GM23338 (cell line): ENCODE measurements around the gene RXFP3. TPM values are rescaled to one million over a fixed set of nuclear protein-coding genes. Genes with fewer than 3 reads are reported as not detected.

ENCODE experiments used
- ATAC-seq: fragments of 200-7000 bp; cut with Tn5 transposase; 3 replicates; pipeline ENCODE4 v1.9.1; 2020
- DNase-seq: peaks from one replicate; pipeline ENCODE4 v3.0.0-alpha.2; 2015; ENCODE audit warnings: low spot score
- H2AFZ ChIP-seq: fragments of 200-600 bp; sonication (generic); 2 replicates; pipeline ENCODE4 v1.8.0; 2016; ENCODE audit warnings: antibody characterized with exemption, mild to moderate bottlenecking, moderate library complexity
- H3F3A ChIP-seq: fragments of 200-600 bp; sonication (generic); replicated peaks from 2 replicates; pipeline ENCODE4 v1.8.0; 2017; ENCODE audit warnings: antibody characterized with exemption, mixed run types, low read depth
- H3K27ac ChIP-seq: fragments of 200-600 bp; sonication (generic); 2 replicates; pipeline ENCODE4 v1.6.1; 2016; ENCODE audit warnings: low read depth
- H3K27me3 ChIP-seq: fragments of 200-600 bp; sonication (generic); 2 replicates; pipeline ENCODE4 v1.8.0; 2016; ENCODE audit warnings: mild to moderate bottlenecking, mixed run types, moderate library complexity; ENCODE audit not compliant: insufficient read depth
- H3K36me3 ChIP-seq: fragments of 200-600 bp; sonication (generic); 2 replicates; pipeline ENCODE4 v1.8.0; 2016; ENCODE audit warnings: mild to moderate bottlenecking; ENCODE audit not compliant: insufficient read depth
- H3K4me1 ChIP-seq: fragments of 200-600 bp; sonication (generic); 2 replicates; pipeline ENCODE4 v1.8.0; 2016; ENCODE audit warnings: mild to moderate bottlenecking, moderate library complexity; ENCODE audit not compliant: insufficient read depth
- H3K4me2 ChIP-seq: fragments of 200-600 bp; sonication (generic); 2 replicates; pipeline ENCODE4 v1.7.1; 2017; ENCODE audit warnings: mixed run types
- H3K4me3 ChIP-seq: fragments of 200-600 bp; sonication (generic); 2 replicates; pipeline ENCODE4 v1.6.1; 2016; ENCODE audit warnings: mixed run types
- H3K79me2 ChIP-seq: fragments of 200-600 bp; sonication (generic); replicated peaks from 2 replicates; pipeline ENCODE4 v1.8.0; 2017; ENCODE audit warnings: mild to moderate bottlenecking; ENCODE audit not compliant: insufficient read depth
- H3K9me2 ChIP-seq: fragments of 200-600 bp; sonication (generic); 2 replicates; pipeline ENCODE4 v1.8.0; 2017; ENCODE audit not compliant: insufficient read depth
- H4K20me1 ChIP-seq: fragments of 200-600 bp; sonication (generic); replicated peaks from 2 replicates; pipeline ENCODE4 v1.8.0; 2017; ENCODE audit warnings: mild to moderate bottlenecking; ENCODE audit not compliant: insufficient read depth
- H3K27ac Mint-ChIP-seq: 2 replicates; pipeline ENCODE4 v1.8.0; 2020; ENCODE audit warnings: inconsistent platforms, mild to moderate bottlenecking, moderate library complexity, mixed read lengths
- H3K27me3 Mint-ChIP-seq: 3 replicates; pipeline ENCODE4 v1.8.0; 2022; ENCODE audit warnings: low read depth, mild to moderate bottlenecking, moderate library complexity, mixed read lengths, inconsistent platforms; ENCODE audit not compliant: insufficient read depth, poor library complexity
- H3K36me3 Mint-ChIP-seq: 3 replicates; pipeline ENCODE4 v1.8.0; 2021; ENCODE audit warnings: low read depth, mild to moderate bottlenecking, inconsistent platforms, moderate library complexity, mixed read lengths
- H3K4me1 Mint-ChIP-seq: 3 replicates; pipeline ENCODE4 v1.8.0; 2020; ENCODE audit warnings: mild to moderate bottlenecking, inconsistent platforms, mixed read lengths
- H3K4me3 Mint-ChIP-seq: 3 replicates; pipeline ENCODE4 v1.8.0; 2021; ENCODE audit warnings: moderate library complexity, mild to moderate bottlenecking, inconsistent platforms, mixed read lengths
- H3K9me3 Mint-ChIP-seq: 3 replicates; pipeline ENCODE4 v1.8.0; 2020; ENCODE audit warnings: moderate library complexity, mild to moderate bottlenecking, inconsistent platforms, mixed read lengths
- CREB1 ChIP-seq: fragments of 250-450 bp; sonication (Bioruptor Pico); IDR thresholded peaks from 2 replicates; pipeline ENCODE4 v1.5.0; 2020; ENCODE audit warnings: low read depth, mild to moderate bottlenecking, moderate library complexity
- EZH2 ChIP-seq: fragments of 200-600 bp; sonication (generic); IDR thresholded peaks from one replicate; pipeline ENCODE4 v1.8.0; 2017; ENCODE audit warnings: antibody characterized with exemption, mild to moderate bottlenecking, low read depth; ENCODE audit not compliant: unreplicated experiment
- EZH2phosphoT487 ChIP-seq: fragments of 200-600 bp; sonication (generic); IDR thresholded peaks from one replicate; pipeline ENCODE4 v1.8.1; 2018; ENCODE audit warnings: antibody characterized with exemption; ENCODE audit not compliant: unreplicated experiment
- JUNB ChIP-seq: IDR thresholded peaks from one replicate; pipeline ENCODE4 v1.6.1; 2016; ENCODE audit warnings: antibody characterized with exemption; ENCODE audit not compliant: unreplicated experiment
- NANOG ChIP-seq: IDR thresholded peaks from 2 replicates; pipeline ENCODE4 v1.6.1; 2016; ENCODE audit warnings: antibody characterized with exemption, borderline replicate concordance
- POLR2AphosphoS5 ChIP-seq: IDR thresholded peaks from 2 replicates; pipeline ENCODE4 v1.6.1; 2016; ENCODE audit warnings: antibody characterized with exemption, low read depth
- STAT1 ChIP-seq: IDR thresholded peaks from one replicate; pipeline ENCODE4 v1.6.1; 2016; ENCODE audit warnings: antibody characterized with exemption; ENCODE audit not compliant: unreplicated experiment
- ZNF114 ChIP-seq: fragments of 250-450 bp; sonication (Bioruptor Pico); IDR thresholded peaks from 2 replicates; pipeline ENCODE4 v1.5.0; 2020; ENCODE audit warnings: mild to moderate bottlenecking, moderate library complexity
- ZNF331 ChIP-seq: fragments of 250-450 bp; sonication (Bioruptor Pico); IDR thresholded peaks from 2 replicates; pipeline ENCODE4 v1.5.0; 2020; ENCODE audit warnings: low read depth, mild to moderate bottlenecking, moderate library complexity
- polyA plus RNA-seq: library from polyadenylated mRNA; unstranded; fragments of >200 nt; fragmentation: Nextera tagmentation; extraction: Ambion mirVana; gene quantifications from 2 replicates; pipeline ENCODE4 v1.2.1, GENCODE V29; 2016
- total RNA-seq: library from RNA; depleted of rRNA; stranded (reverse); fragments of >200 nt; shearing (Covaris generic); gene quantifications from 2 replicates; pipeline ENCODE4 v1.2.3, GENCODE V29; 2014
- TF ChIP-seq, protein P1 (sequence below), 2 experiments: fragments of 200-600 bp in 1 of 2; sonication (generic) in 1 of 2; conservative IDR thresholded peaks; 2 replicates each; pipeline versions ENCODE4 v1.5.1 to v1.6.1; 2016 to 2017; ENCODE audit warnings: antibody characterized with exemption in 2 of 2, low read depth in 2 of 2, mild to moderate bottlenecking in 2 of 2, moderate library complexity in 1 of 2
- TF ChIP-seq, protein P2 (sequence below): IDR thresholded peaks from 2 replicates; pipeline ENCODE4 v1.6.1; 2016; ENCODE audit warnings: antibody characterized with exemption
- TF ChIP-seq, protein P3 (sequence below): IDR thresholded peaks from one replicate; pipeline ENCODE4 v1.6.1; 2018; ENCODE audit warnings: antibody characterized with exemption; ENCODE audit not compliant: unreplicated experiment
- TF ChIP-seq, protein P4 (sequence below): fragments of 250-450 bp; sonication (Bioruptor Pico); IDR thresholded peaks from 2 replicates; pipeline ENCODE4 v1.5.0; 2020; ENCODE audit warnings: mild to moderate bottlenecking, moderate library complexity

The RXFP3 gene
- total and polyA plus RNA-seq, 2 experiments from 2014 or later, result not detected

DNA sequence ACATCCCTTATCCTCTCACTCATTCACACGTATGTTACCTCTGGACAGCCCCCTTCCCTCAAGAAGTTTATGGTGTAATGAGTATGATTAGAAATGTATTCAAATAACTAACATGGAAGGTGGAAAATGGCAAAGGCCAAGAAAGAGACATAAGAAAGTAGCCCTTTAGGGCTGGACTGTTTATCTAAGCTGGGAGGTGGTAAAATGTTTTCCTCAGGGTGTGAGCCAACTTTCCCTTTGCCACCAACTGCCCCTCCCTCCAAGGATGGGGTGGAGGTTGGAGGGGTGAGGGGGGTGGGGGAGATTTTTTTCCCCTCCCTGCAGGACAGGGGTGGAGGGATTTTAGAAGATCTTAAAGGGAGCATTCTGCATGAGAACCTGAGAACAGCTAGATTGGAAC is 40.1 kb downstream of the RXFP3 start:
- Histone ChIP-seq H3K4me1 (peaks cover 47% of the 10 kb centered on the region), H3K9me2 (peaks cover 13% of the 10 kb centered on the region; the same call in 1 of the 2 replicates), H3F3A (no peaks in the 10 kb centered on the region; the same call in 1 of the 2 replicates), H3K4me2 (no peak overlapping the region), H3K36me3 (no peaks in the 10 kb centered on the region), H2AFZ (no peak overlapping the region), H3K27ac (no peak overlapping the region), H3K79me2 (no peaks in the 10 kb centered on the region), H3K27me3 (no peaks in the 10 kb centered on the region), H3K4me3 (no peak overlapping the region), H4K20me1 (no peaks in the 10 kb centered on the region)
- H3K9me3 Mint-ChIP-seq, result no peaks in the 10 kb centered on the region; the same call in 2 of the 3 replicates
- H3K4me1 Mint-ChIP-seq, result peaks cover 45% of the 10 kb centered on the region
- no peak overlapping the region for H3K27ac Mint-ChIP-seq
- TF ChIP-seq, protein P1, sequence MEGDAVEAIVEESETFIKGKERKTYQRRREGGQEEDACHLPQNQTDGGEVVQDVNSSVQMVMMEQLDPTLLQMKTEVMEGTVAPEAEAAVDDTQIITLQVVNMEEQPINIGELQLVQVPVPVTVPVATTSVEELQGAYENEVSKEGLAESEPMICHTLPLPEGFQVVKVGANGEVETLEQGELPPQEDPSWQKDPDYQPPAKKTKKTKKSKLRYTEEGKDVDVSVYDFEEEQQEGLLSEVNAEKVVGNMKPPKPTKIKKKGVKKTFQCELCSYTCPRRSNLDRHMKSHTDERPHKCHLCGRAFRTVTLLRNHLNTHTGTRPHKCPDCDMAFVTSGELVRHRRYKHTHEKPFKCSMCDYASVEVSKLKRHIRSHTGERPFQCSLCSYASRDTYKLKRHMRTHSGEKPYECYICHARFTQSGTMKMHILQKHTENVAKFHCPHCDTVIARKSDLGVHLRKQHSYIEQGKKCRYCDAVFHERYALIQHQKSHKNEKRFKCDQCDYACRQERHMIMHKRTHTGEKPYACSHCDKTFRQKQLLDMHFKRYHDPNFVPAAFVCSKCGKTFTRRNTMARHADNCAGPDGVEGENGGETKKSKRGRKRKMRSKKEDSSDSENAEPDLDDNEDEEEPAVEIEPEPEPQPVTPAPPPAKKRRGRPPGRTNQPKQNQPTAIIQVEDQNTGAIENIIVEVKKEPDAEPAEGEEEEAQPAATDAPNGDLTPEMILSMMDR (conservative IDR thresholded peaks at IDR 0.05; ENCODE audit: low read depth in 2 of 2), result no peak
- TF ChIP-seq, protein P2, sequence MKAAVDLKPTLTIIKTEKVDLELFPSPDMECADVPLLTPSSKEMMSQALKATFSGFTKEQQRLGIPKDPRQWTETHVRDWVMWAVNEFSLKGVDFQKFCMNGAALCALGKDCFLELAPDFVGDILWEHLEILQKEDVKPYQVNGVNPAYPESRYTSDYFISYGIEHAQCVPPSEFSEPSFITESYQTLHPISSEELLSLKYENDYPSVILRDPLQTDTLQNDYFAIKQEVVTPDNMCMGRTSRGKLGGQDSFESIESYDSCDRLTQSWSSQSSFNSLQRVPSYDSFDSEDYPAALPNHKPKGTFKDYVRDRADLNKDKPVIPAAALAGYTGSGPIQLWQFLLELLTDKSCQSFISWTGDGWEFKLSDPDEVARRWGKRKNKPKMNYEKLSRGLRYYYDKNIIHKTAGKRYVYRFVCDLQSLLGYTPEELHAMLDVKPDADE, result no peak
- TF ChIP-seq CREB1 (no peak), ZNF331 (CRISPR knock-in tag) (no peak), EZH2phosphoT487 (no peak), ZNF114 (CRISPR knock-in tag) (no peak), POLR2AphosphoS5 (no peak), EZH2 (no peak), JUNB (no peak), STAT1 (no peak), NANOG (no peak)
- TF ChIP-seq, protein P3, sequence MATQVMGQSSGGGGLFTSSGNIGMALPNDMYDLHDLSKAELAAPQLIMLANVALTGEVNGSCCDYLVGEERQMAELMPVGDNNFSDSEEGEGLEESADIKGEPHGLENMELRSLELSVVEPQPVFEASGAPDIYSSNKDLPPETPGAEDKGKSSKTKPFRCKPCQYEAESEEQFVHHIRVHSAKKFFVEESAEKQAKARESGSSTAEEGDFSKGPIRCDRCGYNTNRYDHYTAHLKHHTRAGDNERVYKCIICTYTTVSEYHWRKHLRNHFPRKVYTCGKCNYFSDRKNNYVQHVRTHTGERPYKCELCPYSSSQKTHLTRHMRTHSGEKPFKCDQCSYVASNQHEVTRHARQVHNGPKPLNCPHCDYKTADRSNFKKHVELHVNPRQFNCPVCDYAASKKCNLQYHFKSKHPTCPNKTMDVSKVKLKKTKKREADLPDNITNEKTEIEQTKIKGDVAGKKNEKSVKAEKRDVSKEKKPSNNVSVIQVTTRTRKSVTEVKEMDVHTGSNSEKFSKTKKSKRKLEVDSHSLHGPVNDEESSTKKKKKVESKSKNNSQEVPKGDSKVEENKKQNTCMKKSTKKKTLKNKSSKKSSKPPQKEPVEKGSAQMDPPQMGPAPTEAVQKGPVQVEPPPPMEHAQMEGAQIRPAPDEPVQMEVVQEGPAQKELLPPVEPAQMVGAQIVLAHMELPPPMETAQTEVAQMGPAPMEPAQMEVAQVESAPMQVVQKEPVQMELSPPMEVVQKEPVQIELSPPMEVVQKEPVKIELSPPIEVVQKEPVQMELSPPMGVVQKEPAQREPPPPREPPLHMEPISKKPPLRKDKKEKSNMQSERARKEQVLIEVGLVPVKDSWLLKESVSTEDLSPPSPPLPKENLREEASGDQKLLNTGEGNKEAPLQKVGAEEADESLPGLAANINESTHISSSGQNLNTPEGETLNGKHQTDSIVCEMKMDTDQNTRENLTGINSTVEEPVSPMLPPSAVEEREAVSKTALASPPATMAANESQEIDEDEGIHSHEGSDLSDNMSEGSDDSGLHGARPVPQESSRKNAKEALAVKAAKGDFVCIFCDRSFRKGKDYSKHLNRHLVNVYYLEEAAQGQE, result no peak
- TF ChIP-seq, protein P4, sequence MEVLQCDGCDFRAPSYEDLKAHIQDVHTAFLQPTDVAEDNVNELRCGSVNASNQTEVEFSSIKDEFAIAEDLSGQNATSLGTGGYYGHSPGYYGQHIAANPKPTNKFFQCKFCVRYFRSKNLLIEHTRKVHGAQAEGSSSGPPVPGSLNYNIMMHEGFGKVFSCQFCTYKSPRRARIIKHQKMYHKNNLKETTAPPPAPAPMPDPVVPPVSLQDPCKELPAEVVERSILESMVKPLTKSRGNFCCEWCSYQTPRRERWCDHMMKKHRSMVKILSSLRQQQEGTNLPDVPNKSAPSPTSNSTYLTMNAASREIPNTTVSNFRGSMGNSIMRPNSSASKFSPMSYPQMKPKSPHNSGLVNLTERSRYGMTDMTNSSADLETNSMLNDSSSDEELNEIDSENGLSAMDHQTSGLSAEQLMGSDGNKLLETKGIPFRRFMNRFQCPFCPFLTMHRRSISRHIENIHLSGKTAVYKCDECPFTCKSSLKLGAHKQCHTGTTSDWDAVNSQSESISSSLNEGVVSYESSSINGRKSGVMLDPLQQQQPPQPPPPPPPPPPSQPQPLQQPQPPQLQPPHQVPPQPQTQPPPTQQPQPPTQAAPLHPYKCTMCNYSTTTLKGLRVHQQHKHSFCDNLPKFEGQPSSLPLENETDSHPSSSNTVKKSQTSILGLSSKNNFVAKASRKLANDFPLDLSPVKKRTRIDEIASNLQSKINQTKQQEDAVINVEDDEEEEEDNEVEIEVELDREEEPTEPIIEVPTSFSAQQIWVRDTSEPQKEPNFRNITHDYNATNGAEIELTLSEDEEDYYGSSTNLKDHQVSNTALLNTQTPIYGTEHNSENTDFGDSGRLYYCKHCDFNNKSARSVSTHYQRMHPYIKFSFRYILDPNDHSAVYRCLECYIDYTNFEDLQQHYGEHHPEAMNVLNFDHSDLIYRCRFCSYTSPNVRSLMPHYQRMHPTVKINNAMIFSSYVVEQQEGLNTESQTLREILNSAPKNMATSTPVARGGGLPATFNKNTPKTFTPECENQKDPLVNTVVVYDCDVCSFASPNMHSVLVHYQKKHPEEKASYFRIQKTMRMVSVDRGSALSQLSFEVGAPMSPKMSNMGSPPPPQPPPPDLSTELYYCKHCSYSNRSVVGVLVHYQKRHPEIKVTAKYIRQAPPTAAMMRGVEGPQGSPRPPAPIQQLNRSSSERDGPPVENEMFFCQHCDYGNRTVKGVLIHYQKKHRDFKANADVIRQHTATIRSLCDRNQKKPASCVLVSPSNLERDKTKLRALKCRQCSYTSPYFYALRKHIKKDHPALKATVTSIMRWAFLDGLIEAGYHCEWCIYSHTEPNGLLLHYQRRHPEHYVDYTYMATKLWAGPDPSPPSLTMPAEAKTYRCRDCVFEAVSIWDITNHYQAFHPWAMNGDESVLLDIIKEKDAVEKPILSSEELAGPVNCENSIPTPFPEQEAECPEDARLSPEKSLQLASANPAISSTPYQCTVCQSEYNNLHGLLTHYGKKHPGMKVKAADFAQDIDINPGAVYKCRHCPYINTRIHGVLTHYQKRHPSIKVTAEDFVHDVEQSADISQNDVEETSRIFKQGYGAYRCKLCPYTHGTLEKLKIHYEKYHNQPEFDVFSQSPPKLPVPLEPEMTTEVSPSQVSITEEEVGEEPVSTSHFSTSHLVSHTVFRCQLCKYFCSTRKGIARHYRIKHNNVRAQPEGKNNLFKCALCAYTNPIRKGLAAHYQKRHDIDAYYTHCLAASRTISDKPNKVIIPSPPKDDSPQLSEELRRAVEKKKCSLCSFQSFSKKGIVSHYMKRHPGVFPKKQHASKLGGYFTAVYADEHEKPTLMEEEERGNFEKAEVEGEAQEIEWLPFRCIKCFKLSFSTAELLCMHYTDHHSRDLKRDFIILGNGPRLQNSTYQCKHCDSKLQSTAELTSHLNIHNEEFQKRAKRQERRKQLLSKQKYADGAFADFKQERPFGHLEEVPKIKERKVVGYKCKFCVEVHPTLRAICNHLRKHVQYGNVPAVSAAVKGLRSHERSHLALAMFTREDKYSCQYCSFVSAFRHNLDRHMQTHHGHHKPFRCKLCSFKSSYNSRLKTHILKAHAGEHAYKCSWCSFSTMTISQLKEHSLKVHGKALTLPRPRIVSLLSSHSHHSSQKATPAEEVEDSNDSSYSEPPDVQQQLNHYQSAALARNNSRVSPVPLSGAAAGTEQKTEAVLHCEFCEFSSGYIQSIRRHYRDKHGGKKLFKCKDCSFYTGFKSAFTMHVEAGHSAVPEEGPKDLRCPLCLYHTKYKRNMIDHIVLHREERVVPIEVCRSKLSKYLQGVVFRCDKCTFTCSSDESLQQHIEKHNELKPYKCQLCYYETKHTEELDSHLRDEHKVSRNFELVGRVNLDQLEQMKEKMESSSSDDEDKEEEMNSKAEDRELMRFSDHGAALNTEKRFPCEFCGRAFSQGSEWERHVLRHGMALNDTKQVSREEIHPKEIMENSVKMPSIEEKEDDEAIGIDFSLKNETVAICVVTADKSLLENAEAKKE (CRISPR knock-in tag), result no peak
- no peaks in the 10 kb centered on the region for H3K36me3 Mint-ChIP-seq
- no peak for DNase-seq
- no peak for ATAC-seq
- no peak overlapping the region for H3K4me3 Mint-ChIP-seq
- H3K27me3 Mint-ChIP-seq, result no peaks in the 10 kb centered on the region
